CD4-positive, alpha-beta memory T cell (primary cell): ENCODE measurements around the gene ACTG1. TPM values are rescaled to one million over a fixed set of nuclear protein-coding genes. Genes with fewer than 3 reads are reported as not detected.

ENCODE experiments used
- CTCF ChIA-PET: fragments of 350-600 bp; sonication (Branson Sonifier 250); formaldehyde crosslinking; loops from one replicate; lab custom pipeline; 2021; ENCODE audit warnings: inconsistent platforms; ENCODE audit not compliant: partially characterized antibody; lab: Charles Lee
- POLR2A ChIA-PET: fragments of 350-600 bp; sonication (Branson Sonifier 250); formaldehyde crosslinking; loops from one replicate; lab custom pipeline; 2021; ENCODE audit not compliant: partially characterized antibody; lab: Charles Lee
- DNase-seq, 5 donors: peaks; one replicate each; pipeline versions ENCODE4 v3.0.0 to v3.0.0-alpha.2; 2020 to 2022; ENCODE audit warnings: mixed read lengths in 1 of 5
- H3K27ac ChIP-seq: one replicate; pipeline ENCODE4 v1.7.0; 2013; ENCODE audit warnings: low read depth, low read length
- H3K27me3 ChIP-seq: 2 replicates; pipeline ENCODE4 v1.7.0; 2013; ENCODE audit warnings: mild to moderate bottlenecking, low read length, moderate library complexity; ENCODE audit not compliant: insufficient read depth
- H3K36me3 ChIP-seq: 2 replicates; pipeline ENCODE4 v1.7.0; 2013; ENCODE audit warnings: mild to moderate bottlenecking, low read length, moderate library complexity; ENCODE audit not compliant: insufficient read depth
- H3K4me1 ChIP-seq: 2 replicates; pipeline ENCODE4 v1.7.0; 2013; ENCODE audit warnings: mild to moderate bottlenecking, low read length, moderate library complexity; ENCODE audit not compliant: insufficient read depth
- H3K4me3 ChIP-seq, 2 donors: one replicate each; pipeline ENCODE4 v1.7.0; 2013; ENCODE audit warnings: low read length in 2 of 2, mild to moderate bottlenecking in 1 of 2
- H3K9me3 ChIP-seq, 2 donors: one replicate each; pipeline ENCODE4 v1.7.0; 2013; ENCODE audit warnings: low read length in 2 of 2, control low read depth in 1 of 2; ENCODE audit not compliant: control insufficient read depth in 1 of 2
- H3K27ac Mint-ChIP-seq, 7 donors: one replicate each; pipeline ENCODE4 v1.8.0; 2020 to 2021; ENCODE audit warnings: mixed read lengths in 7 of 7, mild to moderate bottlenecking in 6 of 7, inconsistent platforms in 3 of 7, moderate library complexity in 3 of 7
- H3K27me3 Mint-ChIP-seq, 2 donors: one replicate each; pipeline ENCODE4 v1.8.0; 2020 to 2021; ENCODE audit warnings: mixed read lengths in 2 of 2
- H3K36me3 Mint-ChIP-seq, 2 donors: one replicate each; pipeline ENCODE4 v1.8.0; 2020 to 2021; ENCODE audit warnings: mixed read lengths in 2 of 2, inconsistent platforms in 1 of 2, mild to moderate bottlenecking in 1 of 2
- H3K4me1 Mint-ChIP-seq, 4 donors: one replicate each; pipeline ENCODE4 v1.8.0; 2020 to 2021; ENCODE audit warnings: mixed read lengths in 4 of 4, mild to moderate bottlenecking in 1 of 4
- H3K4me3 Mint-ChIP-seq, 8 donors: one replicate each; pipeline ENCODE4 v1.8.0; 2020 to 2021; ENCODE audit warnings: mixed read lengths in 8 of 8, mild to moderate bottlenecking in 7 of 8, moderate library complexity in 6 of 8, inconsistent platforms in 3 of 8
- H3K9me3 Mint-ChIP-seq, 8 donors: one replicate each; pipeline ENCODE4 v1.8.0; 2020 to 2021; ENCODE audit warnings: mixed read lengths in 8 of 8, mild to moderate bottlenecking in 5 of 8, inconsistent platforms in 3 of 8, moderate library complexity in 1 of 8
- intact Hi-C: fragments of 100-400 bp; cut with micrococcal nuclease; formaldehyde crosslinking; loops from one replicate; pipeline ENCODE4 v1.15.1; 2023
- polyA plus RNA-seq, 2 donors: library from polyadenylated mRNA; unstranded; fragments of 300-500 nt; fragmentation: Illumina TruSeq; gene quantifications; one replicate each; pipeline ENCODE4 v1.2.3, GENCODE V29; 2021
- total RNA-seq, 2 experiments: library from RNA; stranded (reverse); gene quantifications; one replicate each; pipeline ENCODE4 v1.2.3, GENCODE V29; 2021

ACTG1 gene
- total and polyA plus RNA-seq, 4 experiments from 2014 or later, result 1,031 to 1,651 (median 1,188) TPM

GRCh38 chr17:81550830-81551457 is 38.3 kb upstream of the ACTG1 start:
- Histone ChIP-seq H3K4me1 (peaks cover 24% of the 10 kb centered on the region), H3K27me3 (no peaks in the 10 kb centered on the region), H3K9me3 (no peaks in the 10 kb centered on the region), H3K27ac (peak overlapping the region; percentile 64), H3K36me3 (peaks cover 27% of the 10 kb centered on the region), H3K4me3 (peak overlapping the region in 1 of 2 donors; percentile 81)
- peaks cover 17 to 43% (median 28%) of the 10 kb centered on the region in 4 donors for H3K4me1 Mint-ChIP-seq
- peaks cover 10 to 33% of the 10 kb centered on the region in 2 donors for H3K36me3 Mint-ChIP-seq
- intact Hi-C loops, result loop anchor here (5.0 kb wide), 1 partner anchor 254 kb away; the partner anchor contains the start of gene SLC38A10
- no peaks in the 10 kb centered on the region for H3K27me3 Mint-ChIP-seq
- H3K27ac Mint-ChIP-seq, result peak overlapping the region in 6 of 7 donors; percentile 36 to 78 (median 58)
- ChIA-PET CTCF (no interaction called here), POLR2A (interaction anchor here (2.4 to 9.1 kb wide), 3 partner anchors 14 to 39 kb away, joined by 16 to 138 read pairs (median 27); partner anchors contain the start of gene ACTG1)
- H3K4me3 Mint-ChIP-seq, result peak overlapping the region; percentile 85 to 92 (median 88)
- no peaks in the 10 kb centered on the region for H3K9me3 Mint-ChIP-seq
- DNase-seq, result peak in 1 of 5 donors; percentile 46

GRCh38 chr17:81550285-81550684 is 37.7 kb upstream of the ACTG1 start:
- H3K27me3 ChIP-seq, result no peaks in the 10 kb centered on the region
- Mint-ChIP-seq H3K27ac (peak overlapping the region in 5 of 7 donors; percentile 19 to 78 (median 48)), H3K9me3 (no peaks in the 10 kb centered on the region), H3K27me3 (no peaks in the 10 kb centered on the region), H3K4me3 (peak overlapping the region in 7 of 8 donors; percentile 76 to 92 (median 87)), H3K4me1 (peaks cover 17 to 43% (median 28%) of the 10 kb centered on the region in 4 donors), H3K36me3 (peaks cover 10 to 33% of the 10 kb centered on the region in 2 donors)
- peaks cover 24% of the 10 kb centered on the region for H3K4me1 ChIP-seq
- H3K9me3 ChIP-seq, result no peaks in the 10 kb centered on the region
- no peak overlapping the region for H3K27ac ChIP-seq
- H3K36me3 ChIP-seq, result peaks cover 30% of the 10 kb centered on the region
- POLR2A ChIA-PET, result interaction anchor here (9.1 kb wide), 1 partner anchor 38 kb away, joined by 138 read pairs; the partner anchor contains the start of gene ACTG1
- CTCF ChIA-PET, result no interaction called here
- intact Hi-C loops, result loop anchor here (5.0 kb wide), 1 partner anchor 253 kb away; the partner anchor contains the start of gene SLC38A10
- DNase-seq, result peak in 1 of 5 donors; percentile 16
- H3K4me3 ChIP-seq, result no peak overlapping the region

GRCh38 chr17:81549826-81550225 is 37.2 kb upstream of the ACTG1 start:
- no peak for DNase-seq
- intact Hi-C loops, result loop anchor here (5.0 kb wide), 1 partner anchor 253 kb away; the partner anchor contains the start of gene SLC38A10
- Mint-ChIP-seq H3K4me3 (peak overlapping the region in 5 of 8 donors; percentile 57 to 89 (median 65)), H3K27me3 (no peaks in the 10 kb centered on the region), H3K9me3 (no peaks in the 10 kb centered on the region), H3K4me1 (peaks cover 17 to 43% (median 28%) of the 10 kb centered on the region in 4 donors), H3K36me3 (peaks cover 10 to 35% of the 10 kb centered on the region in 2 donors), H3K27ac (peak overlapping the region in 3 of 7 donors; percentile 57 to 78 (median 66))
- Histone ChIP-seq H3K4me3 (no peak overlapping the region), H3K27ac (no peak overlapping the region), H3K4me1 (peaks cover 24% of the 10 kb centered on the region), H3K36me3 (peaks cover 30% of the 10 kb centered on the region), H3K9me3 (no peaks in the 10 kb centered on the region), H3K27me3 (no peaks in the 10 kb centered on the region)
- CTCF ChIA-PET, result no interaction called here
- POLR2A ChIA-PET, result interaction anchor here (9.1 kb wide), 1 partner anchor 38 kb away, joined by 138 read pairs; the partner anchor contains the start of gene ACTG1

- H3K9me3 Mint-ChIP-seq, result no peaks in the 10 kb centered on the region
- H3K36me3 Mint-ChIP-seq, result peaks cover 10 to 40% of the 10 kb centered on the region in 2 donors
Measured at GRCh38 chr17:81549031-81549557, 36.5 kb upstream of the ACTG1 start.

GRCh38 chr17:81547614-81547982 is 35.0 kb upstream of the ACTG1 start:
- intact Hi-C loops, result no loop called here
- no peaks in the 10 kb centered on the region for H3K27me3 Mint-ChIP-seq
- Histone ChIP-seq H3K27me3 (no peaks in the 10 kb centered on the region), H3K36me3 (peaks cover 36% of the 10 kb centered on the region), H3K4me3 (no peak overlapping the region), H3K4me1 (peaks cover 9% of the 10 kb centered on the region), H3K9me3 (no peaks in the 10 kb centered on the region), H3K27ac (no peak overlapping the region)
- ChIA-PET CTCF (no interaction called here), POLR2A (interaction anchor here (1.0 kb wide), 1 partner anchor 37 kb away, joined by 4 read pairs; no protein-coding TSS in a partner anchor)
- H3K36me3 Mint-ChIP-seq, result peaks cover 13 to 31% of the 10 kb centered on the region in 2 donors
- no peak for DNase-seq
- H3K4me3 Mint-ChIP-seq, result no peak overlapping the region
- H3K9me3 Mint-ChIP-seq, result no peaks in the 10 kb centered on the region
- no peak overlapping the region for H3K27ac Mint-ChIP-seq
- peaks cover 6 to 27% (median 13%) of the 10 kb centered on the region in 4 donors for H3K4me1 Mint-ChIP-seq

More at GRCh38 chr17:81549031-81549557, 36.5 kb upstream of the ACTG1 start:
- ChIA-PET CTCF (no interaction called here), POLR2A (no interaction called here)
- H3K9me3 ChIP-seq, result no peaks in the 10 kb centered on the region
- peaks cover 30% of the 10 kb centered on the region for H3K36me3 ChIP-seq
- H3K4me1 ChIP-seq, result peaks cover 20% of the 10 kb centered on the region
- H3K27ac ChIP-seq, result no peak overlapping the region
- Mint-ChIP-seq H3K4me3 (peak overlapping the region in 4 of 8 donors; percentile 3 to 20 (median 14)), H3K4me1 (peaks cover 14 to 38% (median 25%) of the 10 kb centered on the region in 4 donors), H3K27me3 (no peaks in the 10 kb centered on the region), H3K27ac (peak overlapping the region in 2 of 7 donors; percentile 29 to 78)
- no peak overlapping the region for H3K4me3 ChIP-seq
- no peaks in the 10 kb centered on the region for H3K27me3 ChIP-seq
- intact Hi-C loops, result no loop called here
- peak in 1 of 5 donors; percentile 30 for DNase-seq

GRCh38 chr17:81546906-81547613 is 34.5 kb upstream of the ACTG1 start:
- ChIA-PET POLR2A (interaction anchor here (1.0 to 1.4 kb wide), 2 partner anchors 35 to 36 kb away, joined by 4 read pairs; partner anchors contain the start of gene ACTG1), CTCF (no interaction called here)
- Mint-ChIP-seq H3K36me3 (peaks cover 13 to 33% of the 10 kb centered on the region in 2 donors), H3K4me3 (no peak overlapping the region), H3K9me3 (no peaks in the 10 kb centered on the region), H3K4me1 (peaks cover 6 to 27% (median 13%) of the 10 kb centered on the region in 4 donors), H3K27me3 (no peaks in the 10 kb centered on the region), H3K27ac (no peak overlapping the region)
- H3K9me3 ChIP-seq, result no peaks in the 10 kb centered on the region
- H3K4me3 ChIP-seq, result no peak overlapping the region
- peaks cover 38% of the 10 kb centered on the region for H3K36me3 ChIP-seq
- H3K4me1 ChIP-seq, result peaks cover 9% of the 10 kb centered on the region
- DNase-seq, result no peak
- no peaks in the 10 kb centered on the region for H3K27me3 ChIP-seq
- intact Hi-C loops, result no loop called here
- H3K27ac ChIP-seq, result no peak overlapping the region
